Mesothelial cell of epicardium (in vitro differentiated cells): ENCODE data around the gene CLCA1. TPM values are rescaled to one million over a fixed set of nuclear protein-coding genes. Genes with fewer than 3 reads are reported as not detected.

Source experiments
- DNase-seq, 2 experiments: peaks; one replicate each; pipeline ENCODE4 v3.0.0; 2021; ENCODE audit warnings: low spot score in 2 of 2; ENCODE audit not compliant: unreplicated experiment in 2 of 2
- H3K27ac Mint-ChIP-seq: 2 replicates; pipeline ENCODE4 v1.8.0; 2021; ENCODE audit warnings: mixed read lengths
- H3K27me3 Mint-ChIP-seq: 2 replicates; pipeline ENCODE4 v1.8.0; 2021; ENCODE audit warnings: low read depth, mixed read lengths
- H3K36me3 Mint-ChIP-seq: 2 replicates; pipeline ENCODE4 v1.8.0; 2021; ENCODE audit warnings: mixed read lengths
- H3K4me1 Mint-ChIP-seq: 2 replicates; pipeline ENCODE4 v1.8.0; 2021; ENCODE audit warnings: mixed read lengths
- H3K4me3 Mint-ChIP-seq: 2 replicates; pipeline ENCODE4 v1.8.0; 2021; ENCODE audit warnings: mild to moderate bottlenecking, moderate library complexity, mixed read lengths
- H3K9me3 Mint-ChIP-seq: 2 replicates; pipeline ENCODE4 v1.8.0; 2021; ENCODE audit warnings: mixed read lengths
- total RNA-seq: library from RNA; stranded (reverse); gene quantifications from 3 replicates; pipeline ENCODE4 v1.2.1, GENCODE V29; 2021
- TF ChIP-seq, protein P1 (sequence below): fragments of 200-600 bp; sonication (generic); IDR thresholded peaks from one replicate; pipeline ENCODE4 v1.5.0; 2021; ENCODE audit warnings: antibody characterized with exemption; ENCODE audit not compliant: unreplicated experiment

The CLCA1 gene
- total RNA-seq, 1 donor from 2014 or later, result not detected

GRCh38 chr1:86515597-86515996, 46.9 kb downstream of the CLCA1 start:
- H3K36me3 Mint-ChIP-seq, result no peaks in the 10 kb centered on the region
- no peak for DNase-seq
- H3K4me1 Mint-ChIP-seq, result peaks cover 13% of the 10 kb centered on the region
- H3K9me3 Mint-ChIP-seq, result peaks cover 7% of the 10 kb centered on the region
- no peaks in the 10 kb centered on the region for H3K27me3 Mint-ChIP-seq
- TF ChIP-seq, protein P1, sequence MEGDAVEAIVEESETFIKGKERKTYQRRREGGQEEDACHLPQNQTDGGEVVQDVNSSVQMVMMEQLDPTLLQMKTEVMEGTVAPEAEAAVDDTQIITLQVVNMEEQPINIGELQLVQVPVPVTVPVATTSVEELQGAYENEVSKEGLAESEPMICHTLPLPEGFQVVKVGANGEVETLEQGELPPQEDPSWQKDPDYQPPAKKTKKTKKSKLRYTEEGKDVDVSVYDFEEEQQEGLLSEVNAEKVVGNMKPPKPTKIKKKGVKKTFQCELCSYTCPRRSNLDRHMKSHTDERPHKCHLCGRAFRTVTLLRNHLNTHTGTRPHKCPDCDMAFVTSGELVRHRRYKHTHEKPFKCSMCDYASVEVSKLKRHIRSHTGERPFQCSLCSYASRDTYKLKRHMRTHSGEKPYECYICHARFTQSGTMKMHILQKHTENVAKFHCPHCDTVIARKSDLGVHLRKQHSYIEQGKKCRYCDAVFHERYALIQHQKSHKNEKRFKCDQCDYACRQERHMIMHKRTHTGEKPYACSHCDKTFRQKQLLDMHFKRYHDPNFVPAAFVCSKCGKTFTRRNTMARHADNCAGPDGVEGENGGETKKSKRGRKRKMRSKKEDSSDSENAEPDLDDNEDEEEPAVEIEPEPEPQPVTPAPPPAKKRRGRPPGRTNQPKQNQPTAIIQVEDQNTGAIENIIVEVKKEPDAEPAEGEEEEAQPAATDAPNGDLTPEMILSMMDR, result no peak
- no peak overlapping the region for H3K4me3 Mint-ChIP-seq
- no peak overlapping the region for H3K27ac Mint-ChIP-seq

- no peak for DNase-seq
- H3K4me3 Mint-ChIP-seq, result no peak overlapping the region
- no peaks in the 10 kb centered on the region for H3K36me3 Mint-ChIP-seq
- H3K4me1 Mint-ChIP-seq, result peaks cover 13% of the 10 kb centered on the region
- H3K27me3 Mint-ChIP-seq, result no peaks in the 10 kb centered on the region
- no peak overlapping the region for H3K27ac Mint-ChIP-seq
- H3K9me3 Mint-ChIP-seq, result peaks cover 7% of the 10 kb centered on the region
- TF ChIP-seq, protein P1, result no peak
These were observed 47.6 kb downstream of the CLCA1 start for GRCh38 chr1:86516335-86516734.

- Mint-ChIP-seq H3K4me3 (no peak overlapping the region), H3K27ac (peak overlapping the region; percentile 48), H3K27me3 (no peaks in the 10 kb centered on the region), H3K9me3 (peaks cover 7% of the 10 kb centered on the region), H3K4me1 (peaks cover 13% of the 10 kb centered on the region), H3K36me3 (no peaks in the 10 kb centered on the region)
- DNase-seq, result no peak
- TF ChIP-seq, protein P1, result no peak
These were observed 48.6 kb downstream of the CLCA1 start for GRCh38 chr1:86517336-86517735.

DNA sequence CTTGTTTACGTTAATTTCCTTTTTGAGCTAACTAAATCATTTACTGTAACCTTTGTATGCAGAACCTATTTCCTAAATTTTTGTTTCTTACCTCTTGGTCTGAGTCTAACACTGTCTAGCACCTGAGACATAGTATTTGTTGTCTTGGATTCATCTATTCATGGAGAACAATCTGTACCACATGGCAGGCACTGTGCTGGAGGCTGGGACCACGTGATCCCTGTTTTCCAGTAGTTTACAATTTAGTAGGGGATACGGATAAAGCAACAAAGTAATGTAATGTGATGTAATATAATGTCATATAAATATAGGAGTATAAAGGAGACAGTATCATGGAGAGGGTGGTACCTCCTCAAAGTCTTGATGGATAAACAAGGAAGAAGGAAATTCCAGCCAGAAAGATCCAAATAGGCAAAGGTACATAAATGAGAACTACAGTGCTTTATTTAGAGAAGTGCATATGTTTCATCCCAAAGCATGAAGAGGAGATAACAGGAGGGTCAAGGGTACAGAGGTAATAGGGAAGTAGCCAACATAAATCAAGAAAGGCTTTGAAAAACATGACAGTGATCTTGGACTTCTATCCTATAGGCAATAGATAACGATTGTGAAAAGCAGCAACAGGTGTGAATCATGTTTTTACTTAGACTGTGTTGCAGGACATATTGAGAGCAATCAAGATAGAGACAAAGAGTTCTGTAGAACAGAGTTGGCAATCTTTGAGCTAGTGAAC, 52.2 kb downstream of the CLCA1 start:
- DNase-seq, result no peak
- Mint-ChIP-seq H3K27ac (no peak overlapping the region), H3K4me1 (peaks cover 8% of the 10 kb centered on the region), H3K36me3 (no peaks in the 10 kb centered on the region), H3K9me3 (peaks cover 4% of the 10 kb centered on the region), H3K27me3 (no peaks in the 10 kb centered on the region), H3K4me3 (no peak overlapping the region)
- TF ChIP-seq, protein P1, result no peak

- H3K27me3 Mint-ChIP-seq, result no peaks in the 10 kb centered on the region
- no peak overlapping the region for H3K4me3 Mint-ChIP-seq
- no peaks in the 10 kb centered on the region for H3K36me3 Mint-ChIP-seq
- TF ChIP-seq, protein P1, result no peak
- H3K27ac Mint-ChIP-seq, result no peak overlapping the region
- peaks cover 4% of the 10 kb centered on the region for H3K9me3 Mint-ChIP-seq
- DNase-seq, result no peak
- H3K4me1 Mint-ChIP-seq, result peaks cover 8% of the 10 kb centered on the region
These were observed 52.8 kb downstream of the CLCA1 start for GRCh38 chr1:86521522-86521891.
